Vagina (tissue), 2 donors: Measurements from ENCODE around the gene MOCS2.

Experiments
- POLR2A ChIP-seq, 2 donors: fragments of 450-650 bp; IDR thresholded peaks; one replicate each; pipeline ENCODE4 v1.6.1; 2017; ENCODE audit warnings: antibody characterized with exemption in 2 of 2, mild to moderate bottlenecking in 2 of 2, moderate library complexity in 2 of 2
- POLR2AphosphoS5 ChIP-seq, 2 donors: sonication (generic); formaldehyde crosslinking; IDR thresholded peaks; one replicate each; pipeline ENCODE4 v1.9.0; 2017; ENCODE audit warnings: antibody characterized with exemption in 2 of 2, mild to moderate bottlenecking in 2 of 2, low read depth in 1 of 2; ENCODE audit not compliant: insufficient read depth in 1 of 2
- TF ChIP-seq, protein P1 (sequence below), 3 experiments: fragments of 450-650 bp in 2 of 3; fragments of 200-600 bp in 1 of 3; sonication (generic) in 1 of 3; IDR thresholded peaks; one replicate each; pipeline ENCODE4 v1.5.1; 2017 to 2019; ENCODE audit warnings: antibody characterized with exemption in 3 of 3, mild to moderate bottlenecking in 2 of 3, moderate library complexity in 2 of 3

DNA sequence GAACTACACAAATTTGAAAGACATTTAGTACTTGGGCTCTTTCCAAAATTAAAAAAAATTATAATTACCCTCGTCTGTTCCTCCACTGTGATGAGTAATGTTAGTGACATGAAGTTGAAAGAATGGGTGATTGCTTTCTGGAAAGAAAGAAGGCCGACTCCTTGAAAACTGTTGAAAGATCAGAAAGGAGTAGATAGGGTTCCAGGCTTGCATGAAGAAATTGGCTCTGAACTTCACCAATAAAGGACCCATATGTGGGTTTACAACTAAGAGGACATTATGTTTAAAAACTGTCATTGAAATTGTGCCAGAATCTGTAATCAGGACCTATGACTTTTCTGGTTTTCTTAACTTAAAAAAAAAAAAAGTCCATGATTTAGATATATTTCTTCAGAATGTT is 20.7 kb upstream of the MOCS2 start:
- TF ChIP-seq POLR2A (IDR thresholded peaks at IDR 0.05) (no peak), POLR2AphosphoS5 (IDR thresholded peaks at IDR 0.05; ENCODE audit: insufficient read depth in 1 of 2, low read depth in 1 of 2) (no peak)
- TF ChIP-seq, protein P1, sequence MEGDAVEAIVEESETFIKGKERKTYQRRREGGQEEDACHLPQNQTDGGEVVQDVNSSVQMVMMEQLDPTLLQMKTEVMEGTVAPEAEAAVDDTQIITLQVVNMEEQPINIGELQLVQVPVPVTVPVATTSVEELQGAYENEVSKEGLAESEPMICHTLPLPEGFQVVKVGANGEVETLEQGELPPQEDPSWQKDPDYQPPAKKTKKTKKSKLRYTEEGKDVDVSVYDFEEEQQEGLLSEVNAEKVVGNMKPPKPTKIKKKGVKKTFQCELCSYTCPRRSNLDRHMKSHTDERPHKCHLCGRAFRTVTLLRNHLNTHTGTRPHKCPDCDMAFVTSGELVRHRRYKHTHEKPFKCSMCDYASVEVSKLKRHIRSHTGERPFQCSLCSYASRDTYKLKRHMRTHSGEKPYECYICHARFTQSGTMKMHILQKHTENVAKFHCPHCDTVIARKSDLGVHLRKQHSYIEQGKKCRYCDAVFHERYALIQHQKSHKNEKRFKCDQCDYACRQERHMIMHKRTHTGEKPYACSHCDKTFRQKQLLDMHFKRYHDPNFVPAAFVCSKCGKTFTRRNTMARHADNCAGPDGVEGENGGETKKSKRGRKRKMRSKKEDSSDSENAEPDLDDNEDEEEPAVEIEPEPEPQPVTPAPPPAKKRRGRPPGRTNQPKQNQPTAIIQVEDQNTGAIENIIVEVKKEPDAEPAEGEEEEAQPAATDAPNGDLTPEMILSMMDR (IDR thresholded peaks at IDR 0.05): no peak
